Coronary artery (tissue), 2 donors: ENCODE results near the gene EIF4E2.
A peak's percentile ranks its signal among the peaks of the same experiment; 100 is the strongest.

Source experiments
- DNase-seq: peaks from one replicate; pipeline ENCODE4 v3.0.0-alpha.2; 2017; ENCODE audit warnings: low spot score
- H3K27ac ChIP-seq, 2 donors: fragments of 200-600 bp; sonication (generic); one replicate each; pipeline ENCODE4 v1.5.1; 2016 to 2019
- H3K4me3 ChIP-seq: fragments of 200-600 bp; sonication (generic); 2 replicates; pipeline ENCODE4 v1.5.1; 2016; ENCODE audit warnings: mild to moderate bottlenecking, moderate library complexity
- TF ChIP-seq, protein P1 (sequence below): fragments of 200-600 bp; sonication (generic); IDR thresholded peaks from one replicate; pipeline ENCODE4 v1.5.1; 2019; ENCODE audit warnings: antibody characterized with exemption

EIF4E2 gene

GRCh38 chr2:232551250-232551638 lies 755 bp downstream of the EIF4E2 start:
- H3K27ac ChIP-seq, result peak overlapping the region; percentile 98 to 99
- DNase-seq, result no peak

DNA sequence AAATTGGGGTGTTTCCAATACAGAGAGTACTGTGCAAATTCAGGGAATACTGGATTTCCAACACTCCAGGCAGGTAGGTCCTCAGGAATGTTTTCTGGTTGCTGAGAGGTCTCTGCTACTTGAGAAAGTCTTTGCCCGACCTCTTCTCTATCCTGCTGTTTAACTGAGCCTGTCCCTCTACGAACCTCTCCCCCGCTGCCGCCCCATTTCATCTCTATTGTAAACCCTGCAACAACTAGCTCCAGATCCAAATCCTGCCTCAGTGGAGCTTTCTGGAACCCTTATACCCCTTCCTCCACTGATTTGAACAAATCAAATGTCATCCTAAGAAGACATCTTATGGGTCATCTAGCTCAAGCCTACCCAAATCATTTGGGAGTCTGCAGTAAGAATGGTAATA lies 1.3 kb downstream of the EIF4E2 start:
- H3K27ac ChIP-seq, result no peak overlapping the region
- no peak for DNase-seq
- peak overlapping the region; percentile 93 for H3K4me3 ChIP-seq
- TF ChIP-seq, protein P1, sequence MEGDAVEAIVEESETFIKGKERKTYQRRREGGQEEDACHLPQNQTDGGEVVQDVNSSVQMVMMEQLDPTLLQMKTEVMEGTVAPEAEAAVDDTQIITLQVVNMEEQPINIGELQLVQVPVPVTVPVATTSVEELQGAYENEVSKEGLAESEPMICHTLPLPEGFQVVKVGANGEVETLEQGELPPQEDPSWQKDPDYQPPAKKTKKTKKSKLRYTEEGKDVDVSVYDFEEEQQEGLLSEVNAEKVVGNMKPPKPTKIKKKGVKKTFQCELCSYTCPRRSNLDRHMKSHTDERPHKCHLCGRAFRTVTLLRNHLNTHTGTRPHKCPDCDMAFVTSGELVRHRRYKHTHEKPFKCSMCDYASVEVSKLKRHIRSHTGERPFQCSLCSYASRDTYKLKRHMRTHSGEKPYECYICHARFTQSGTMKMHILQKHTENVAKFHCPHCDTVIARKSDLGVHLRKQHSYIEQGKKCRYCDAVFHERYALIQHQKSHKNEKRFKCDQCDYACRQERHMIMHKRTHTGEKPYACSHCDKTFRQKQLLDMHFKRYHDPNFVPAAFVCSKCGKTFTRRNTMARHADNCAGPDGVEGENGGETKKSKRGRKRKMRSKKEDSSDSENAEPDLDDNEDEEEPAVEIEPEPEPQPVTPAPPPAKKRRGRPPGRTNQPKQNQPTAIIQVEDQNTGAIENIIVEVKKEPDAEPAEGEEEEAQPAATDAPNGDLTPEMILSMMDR, result no peak

More at GRCh38 chr2:232551250-232551638, 755 bp downstream of the EIF4E2 start:
- TF ChIP-seq, protein P1, result no peak
- peak overlapping the region; percentile 93 for H3K4me3 ChIP-seq

DNA sequence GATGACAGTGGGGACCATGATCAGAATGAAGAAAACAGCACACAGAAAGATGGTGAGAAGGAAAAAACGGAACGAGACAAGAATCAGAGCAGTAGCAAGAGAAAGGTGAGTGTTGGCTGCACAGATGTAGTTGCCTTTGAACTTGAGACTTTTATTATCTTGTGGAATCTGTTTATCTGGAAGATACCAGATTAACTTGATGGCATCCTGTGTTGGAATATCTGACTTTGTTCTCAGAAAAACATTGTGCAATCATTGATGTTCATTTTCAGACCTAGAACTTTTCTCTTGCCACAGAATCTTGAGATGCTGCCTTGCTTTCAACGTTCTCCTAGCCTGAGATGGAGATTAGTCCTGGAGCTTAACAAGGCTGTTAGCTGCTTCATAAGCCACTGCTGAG lies 5.9 kb downstream of the EIF4E2 start:
- no peak for DNase-seq
- no peak overlapping the region for H3K4me3 ChIP-seq
- no peak overlapping the region for H3K27ac ChIP-seq
- TF ChIP-seq, protein P1, result no peak

GRCh38 chr2:232562515-232563151 lies 12.1 kb downstream of the EIF4E2 start:
- TF ChIP-seq, protein P1, result no peak
- H3K4me3 ChIP-seq, result no peak overlapping the region
- H3K27ac ChIP-seq, result no peak overlapping the region
- DNase-seq, result no peak

- no peak overlapping the region for H3K4me3 ChIP-seq
- TF ChIP-seq, protein P1, result no peak
- DNase-seq, result no peak
- H3K27ac ChIP-seq, result no peak overlapping the region
Observed at GRCh38 chr2:232563580-232563979, 13.1 kb downstream of the EIF4E2 start.

DNA sequence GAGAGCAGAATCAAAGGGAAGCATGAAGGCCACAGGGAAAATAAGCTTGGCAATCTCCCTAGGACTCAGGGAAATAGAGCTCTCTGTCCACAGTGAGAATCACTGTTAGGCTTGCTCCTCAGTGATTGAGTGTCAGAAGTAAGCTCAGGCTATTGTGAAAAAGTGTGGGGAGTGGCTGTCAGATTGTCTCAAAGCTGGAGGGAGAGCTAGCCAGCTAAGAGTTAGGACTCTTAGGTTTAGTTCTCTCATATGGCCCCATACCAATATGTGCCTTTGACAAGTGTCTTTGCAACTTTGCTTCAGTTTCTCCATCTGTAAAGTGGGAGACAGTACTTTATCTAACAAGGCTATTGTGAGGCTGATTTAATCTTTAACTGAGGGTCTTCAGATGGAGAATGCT lies 17.2 kb downstream of the EIF4E2 start:
- DNase-seq, result no peak
- TF ChIP-seq, protein P1, result no peak
- H3K27ac ChIP-seq, result no peak overlapping the region
- no peak overlapping the region for H3K4me3 ChIP-seq

- Histone ChIP-seq H3K27ac (no peak overlapping the region), H3K4me3 (no peak overlapping the region)
- TF ChIP-seq, protein P1, result no peak
- no peak for DNase-seq
Observed at GRCh38 chr2:232568161-232568560, 17.7 kb downstream of the EIF4E2 start.
